IPS DF 4.7 (cell line): ENCODE data around the gene KANSL1L.
"Not testable (repeated sequence)": the region's sequence is repeated elsewhere in the genome, so short reads cannot be mapped to it uniquely, and the experiment has no call there.

Source experiments
- DNase-seq: peaks from one replicate; pipeline ENCODE4 v3.0.0-alpha.2; 2013; ENCODE audit warnings: low spot score; ENCODE audit errors: extremely low read depth

KANSL1L gene

DNA sequence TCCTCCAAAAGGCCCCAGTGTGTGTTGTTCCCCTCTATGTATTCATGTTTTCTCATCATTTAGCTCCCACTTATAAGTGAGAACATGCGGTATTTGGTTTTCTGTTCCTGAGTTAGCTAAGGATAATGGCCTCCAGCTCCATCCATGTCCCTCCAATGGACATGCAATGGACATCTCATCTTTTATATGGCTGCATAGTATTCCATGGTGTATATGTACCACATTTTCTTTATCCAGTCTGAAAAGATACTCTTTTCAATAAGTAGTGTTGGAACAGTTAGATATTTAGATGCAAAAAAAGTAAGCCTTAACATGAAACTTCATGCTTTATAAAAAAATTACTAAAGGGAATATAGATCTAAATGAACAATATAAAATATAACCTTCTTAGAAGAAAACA is 5.9 kb upstream of the KANSL1L start:
- not testable (repeated sequence) for DNase-seq

DNA sequence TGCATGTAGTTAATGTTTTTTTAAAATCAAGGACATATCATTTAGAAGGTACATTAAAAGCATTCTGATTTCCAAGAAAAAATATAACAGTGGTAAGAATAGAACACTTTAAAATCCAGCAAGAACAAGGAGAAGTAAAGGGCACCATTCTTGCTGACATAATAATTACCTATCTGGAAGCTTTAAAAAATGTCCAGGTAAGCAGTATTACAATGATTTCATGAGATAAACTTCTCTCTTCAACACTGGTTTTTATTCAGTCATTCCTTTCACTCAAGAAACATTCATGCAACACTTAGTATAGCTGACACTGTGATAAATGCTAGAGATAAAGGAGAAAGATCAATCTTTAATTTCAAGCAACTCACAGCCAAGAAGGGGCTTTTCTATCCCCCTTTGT is 2.9 kb upstream of the KANSL1L start:
- DNase-seq = no peak

DNA sequence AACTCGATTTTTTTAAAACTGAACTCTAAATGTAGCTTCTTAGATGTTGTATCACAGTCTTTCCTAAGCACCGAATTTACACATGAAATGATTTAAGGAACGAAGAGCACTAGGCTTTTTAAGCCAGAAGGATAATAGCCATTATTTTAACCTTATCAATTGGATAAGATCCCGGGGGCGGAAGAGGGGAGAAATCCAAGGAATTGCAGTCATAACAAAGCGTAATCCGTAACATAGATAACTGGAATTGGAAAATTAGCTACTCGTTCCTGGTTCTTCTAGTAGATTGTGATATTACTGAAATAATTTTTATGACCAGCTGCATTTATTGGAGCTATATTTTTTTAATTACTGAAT is 988 bp upstream of the KANSL1L start:
- no peak for DNase-seq

DNA sequence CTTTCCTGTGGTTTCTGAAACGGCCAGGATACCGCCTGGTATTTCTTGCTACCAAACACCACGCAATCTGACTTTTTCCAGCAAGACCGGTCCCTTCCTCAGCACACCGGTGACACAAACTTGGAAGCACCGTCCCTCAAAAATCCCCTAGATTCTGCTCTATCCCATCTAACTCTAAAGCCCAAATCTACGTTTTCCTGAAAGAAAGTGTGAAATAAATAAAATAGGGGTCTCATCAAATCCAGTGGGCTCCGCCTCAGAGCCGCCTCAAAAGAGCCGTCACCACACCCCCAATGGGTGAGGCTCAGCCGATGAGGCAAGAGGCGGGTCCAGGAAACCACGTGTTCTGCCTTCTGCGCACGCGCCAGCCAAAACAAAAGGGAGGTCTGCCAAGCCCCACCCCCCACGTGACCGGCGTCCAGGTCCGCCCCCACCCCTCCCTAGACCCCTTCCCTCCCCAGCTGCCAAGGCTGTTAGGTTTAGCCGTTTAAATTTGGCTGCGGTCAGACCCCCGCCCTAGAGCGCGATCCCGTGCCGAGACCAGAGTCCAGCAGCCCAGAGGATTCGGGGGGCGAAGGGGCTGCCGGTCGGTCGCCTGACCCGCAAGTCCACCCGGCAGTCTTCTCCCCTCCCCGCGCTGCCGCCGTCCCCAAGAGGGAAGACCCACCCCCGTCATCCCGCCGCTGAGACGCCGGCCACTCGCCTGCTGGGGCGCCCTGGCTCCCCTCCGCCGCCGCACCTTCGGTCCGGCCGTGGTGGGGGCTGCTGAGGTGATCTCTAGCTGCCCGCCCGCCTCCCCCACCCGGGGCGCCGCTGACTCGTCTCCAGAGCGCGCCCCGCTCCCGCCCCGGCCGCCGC is 534 bp downstream of the KANSL1L start:
- DNase-seq = peak; percentile 64

DNA sequence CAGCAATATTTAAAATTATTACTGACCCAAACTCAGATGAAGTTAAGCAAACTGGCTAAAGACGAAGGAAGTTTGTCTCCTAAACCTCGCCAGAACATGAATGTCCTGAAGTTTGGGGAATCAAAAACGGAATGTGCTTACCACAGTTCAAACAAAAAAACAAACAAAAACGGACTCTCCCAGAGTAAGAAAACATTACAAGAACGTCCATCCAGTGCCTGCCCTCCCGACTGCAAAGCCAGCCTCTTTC is 1.1 kb downstream of the KANSL1L start:
- DNase-seq = no peak

DNA sequence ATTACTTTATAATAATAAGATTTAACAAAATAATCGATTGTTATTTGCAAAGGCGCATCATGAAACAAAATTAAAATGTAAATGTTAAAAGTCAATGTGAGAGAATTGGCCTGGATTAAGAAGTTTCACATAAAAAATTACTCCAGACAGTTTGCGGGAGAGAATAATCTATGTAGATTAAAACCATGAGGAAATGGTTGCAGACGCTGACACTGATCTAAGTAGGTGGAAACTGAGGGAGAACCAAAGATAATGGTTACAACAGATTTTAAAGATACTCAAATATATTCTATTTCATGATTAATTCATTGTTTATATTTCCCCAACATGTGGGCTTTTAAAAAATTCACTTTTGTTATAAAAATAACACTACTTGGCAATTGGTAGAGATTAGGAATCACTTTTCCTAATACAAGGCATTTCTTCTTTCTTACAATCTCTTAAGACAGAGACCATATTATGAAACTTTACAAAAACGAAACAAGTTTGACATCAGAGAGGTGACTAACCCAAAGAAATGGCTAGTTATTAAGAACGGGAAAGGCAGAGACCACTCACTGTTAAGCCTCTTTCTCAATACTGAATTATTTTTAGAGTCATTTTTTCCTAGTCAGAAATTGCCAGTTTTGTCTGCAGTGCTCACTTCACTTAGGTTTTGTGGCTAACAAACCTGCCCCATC is 1.6 kb downstream of the KANSL1L start:
- no peak for DNase-seq

DNA sequence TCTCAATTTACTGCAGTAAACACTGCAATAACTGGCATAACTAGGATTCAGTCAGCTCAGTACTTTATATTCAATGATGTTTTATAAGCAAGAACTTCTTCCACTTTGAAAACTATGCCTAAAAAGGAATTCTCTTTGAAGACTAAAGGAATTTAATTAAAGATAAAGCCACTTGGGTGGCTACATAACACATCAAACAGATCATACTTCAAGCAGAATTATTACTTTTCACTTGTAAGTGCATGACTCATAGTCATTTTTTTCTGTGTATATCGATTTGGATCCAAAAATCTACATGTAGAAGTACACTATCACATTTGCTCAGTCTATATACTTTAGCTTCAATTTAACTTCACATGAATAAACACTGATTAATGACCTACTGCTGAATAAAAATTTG is 4.0 kb downstream of the KANSL1L start:
- no peak for DNase-seq

DNA sequence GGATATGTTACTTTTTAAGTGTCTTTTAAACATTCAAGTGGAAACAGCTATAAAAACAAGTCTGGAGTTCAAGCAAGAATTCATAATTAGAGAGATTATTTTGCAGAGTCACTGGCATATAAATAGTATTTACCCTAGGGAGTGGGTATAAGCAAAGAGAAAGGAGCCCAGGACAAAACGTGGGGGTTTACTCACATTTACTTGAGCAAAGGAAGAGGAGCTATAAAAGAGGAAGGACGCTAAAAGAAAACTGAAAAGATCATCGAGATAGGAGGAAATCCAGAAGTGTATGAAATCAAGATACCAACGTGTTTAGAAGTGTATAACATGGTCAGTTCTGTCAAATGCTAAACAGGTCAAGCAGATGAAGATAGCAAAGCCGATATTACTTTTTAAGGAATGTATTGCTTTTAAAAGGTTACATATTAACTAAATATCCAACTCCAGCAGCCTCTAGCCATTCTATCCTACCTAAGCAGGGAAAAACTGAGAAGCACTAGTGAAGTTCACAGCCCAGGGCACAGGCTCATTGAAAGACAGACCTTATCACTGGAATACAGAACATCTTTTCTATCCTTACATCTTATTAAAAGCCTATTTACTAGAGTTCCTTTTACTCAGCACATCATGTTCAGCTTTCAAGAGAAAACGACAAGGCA is 8.6 kb downstream of the KANSL1L start:
- no peak for DNase-seq

DNA sequence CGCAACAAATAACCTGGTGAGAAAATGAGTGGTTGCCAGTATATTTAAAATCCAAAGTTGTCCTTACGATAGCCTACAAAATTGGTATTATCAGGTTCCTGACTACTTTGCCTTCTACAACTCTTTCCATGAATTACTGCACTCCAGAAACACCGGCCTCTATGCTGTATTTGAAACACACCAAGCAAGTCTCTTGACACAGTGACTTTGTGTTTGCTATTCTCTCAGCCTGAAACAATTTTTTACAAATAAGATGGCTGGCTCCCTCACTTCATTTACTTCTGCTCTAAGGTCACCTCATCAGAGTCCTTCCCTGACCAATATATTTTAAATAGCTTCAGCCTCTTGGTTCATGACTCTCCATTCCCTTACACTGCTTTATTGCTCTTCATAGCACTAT is 12.2 kb downstream of the KANSL1L start:
- DNase-seq = no peak

DNA sequence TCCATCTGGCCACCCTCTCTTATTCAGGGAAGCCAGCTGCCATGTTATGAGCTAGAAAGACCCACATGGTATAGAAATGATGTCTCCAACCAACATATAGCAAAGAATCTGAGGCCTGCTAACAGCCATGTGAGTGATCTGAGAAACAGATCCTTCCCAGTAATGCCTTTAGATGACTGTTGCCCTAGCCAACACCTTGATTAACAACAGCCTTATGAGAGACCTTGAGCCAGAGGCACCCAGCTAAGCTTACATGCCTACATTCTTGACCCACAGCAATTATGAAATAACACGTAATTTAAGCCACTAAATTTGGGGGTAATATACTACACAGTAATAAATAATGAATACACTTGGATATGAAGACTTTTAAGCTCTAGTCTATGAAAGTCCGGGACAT is 13.0 kb downstream of the KANSL1L start:
- no peak for DNase-seq

DNA sequence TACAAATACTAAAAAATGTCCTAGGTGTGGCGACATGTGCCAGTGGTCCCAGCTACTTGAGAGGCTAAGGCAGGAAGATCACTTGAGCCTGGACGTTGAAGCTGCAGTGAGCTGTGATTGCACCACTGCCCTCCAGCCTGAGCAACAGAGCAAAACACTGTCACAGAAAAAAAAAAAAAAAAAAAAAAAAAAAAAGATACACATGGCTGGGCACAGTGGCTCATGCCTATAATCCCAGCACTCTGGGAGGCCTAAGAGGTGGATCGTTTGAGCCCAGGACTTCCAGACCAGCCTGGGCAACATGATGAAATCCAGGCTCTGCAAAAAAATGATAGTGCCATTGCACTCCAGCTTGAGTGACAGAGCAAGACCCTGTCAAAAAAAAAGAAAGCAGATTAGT is 13.7 kb downstream of the KANSL1L start:
- no peak for DNase-seq

DNA sequence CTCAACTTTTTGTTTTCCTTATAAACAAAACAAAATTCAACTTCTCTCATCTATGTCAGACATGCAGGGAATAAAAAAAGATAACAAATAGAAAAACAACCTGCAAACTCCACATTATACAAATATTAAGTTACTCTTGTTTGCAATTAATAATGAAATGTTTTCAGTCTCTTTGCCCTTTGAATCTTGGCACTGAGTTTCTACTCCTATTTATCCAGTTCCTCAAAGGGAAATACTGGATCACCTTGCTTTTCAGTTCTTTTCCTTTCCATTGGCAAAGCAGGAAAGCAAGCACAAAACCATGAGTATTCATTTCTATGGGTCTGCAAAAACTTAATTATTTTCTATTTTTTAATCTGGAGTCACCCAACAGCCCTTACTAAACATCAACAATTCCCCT is 23.6 kb downstream of the KANSL1L start:
- DNase-seq = no peak

DNA sequence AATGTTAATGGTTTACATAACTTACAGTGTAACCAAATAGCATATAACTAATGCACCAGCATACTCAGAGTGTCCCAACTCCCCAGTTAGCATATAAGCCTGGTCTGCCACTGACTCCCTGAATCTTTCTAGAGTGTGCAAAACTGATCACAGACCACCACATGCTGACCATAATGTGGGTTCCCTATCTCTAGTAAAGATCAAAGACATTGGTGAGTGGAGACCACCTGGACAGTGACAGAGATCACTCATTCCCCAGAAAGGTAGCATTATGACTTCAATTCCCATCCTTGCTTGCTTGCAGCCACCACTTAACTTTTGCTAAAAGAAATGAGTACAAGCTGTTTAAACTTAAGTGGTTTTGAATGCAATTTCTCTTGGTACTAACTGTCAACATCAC is 39.0 kb downstream of the KANSL1L start:
- no peak for DNase-seq

DNA sequence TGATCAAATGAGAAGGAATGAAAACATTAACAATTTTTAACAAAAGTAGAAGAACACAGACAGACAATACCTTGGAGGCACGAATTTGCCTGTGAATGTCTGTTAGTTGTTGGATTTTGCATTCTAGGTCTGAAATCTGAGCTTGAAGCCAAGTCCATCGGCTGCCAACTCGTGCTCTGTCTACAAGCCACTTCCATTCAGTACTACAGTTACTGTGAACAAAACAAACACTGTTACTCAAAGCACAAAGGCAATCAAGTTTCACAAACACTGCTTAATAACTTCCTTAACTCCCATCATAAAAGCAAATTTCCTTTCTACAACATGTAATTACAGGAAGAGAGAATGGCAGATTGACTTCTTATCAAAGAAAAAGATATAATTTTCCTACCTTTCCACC is 42.2 kb downstream of the KANSL1L start:
- no peak for DNase-seq

DNA sequence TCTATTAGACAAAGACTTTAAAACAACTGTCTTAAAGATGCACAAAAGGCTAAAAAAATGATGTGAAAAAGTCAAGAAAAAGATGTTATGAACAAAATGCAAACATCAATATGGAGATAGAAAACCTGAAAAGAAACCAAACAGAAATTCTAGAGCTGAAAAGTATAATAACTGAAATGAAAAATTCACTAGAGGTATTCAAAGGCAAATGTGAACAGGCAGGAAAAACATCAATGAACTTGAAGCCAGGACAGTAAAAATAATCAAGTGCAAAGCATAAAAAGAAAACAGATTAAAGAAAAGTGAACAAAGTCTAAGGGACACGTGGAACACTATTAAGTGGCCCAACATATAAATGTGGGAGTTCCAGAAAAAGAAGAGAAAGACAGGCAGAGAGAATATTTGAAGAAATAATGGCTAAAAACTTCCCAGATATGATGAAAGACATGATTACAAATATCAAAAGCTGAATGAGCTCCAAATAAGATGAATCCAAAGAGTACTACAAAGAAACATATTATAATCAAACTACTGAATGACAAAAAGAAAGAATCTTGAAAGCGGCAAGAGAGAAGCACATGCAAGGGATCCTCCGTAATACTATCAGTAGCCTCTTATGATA is 57.5 kb downstream of the KANSL1L start:
- no peak for DNase-seq

DNA sequence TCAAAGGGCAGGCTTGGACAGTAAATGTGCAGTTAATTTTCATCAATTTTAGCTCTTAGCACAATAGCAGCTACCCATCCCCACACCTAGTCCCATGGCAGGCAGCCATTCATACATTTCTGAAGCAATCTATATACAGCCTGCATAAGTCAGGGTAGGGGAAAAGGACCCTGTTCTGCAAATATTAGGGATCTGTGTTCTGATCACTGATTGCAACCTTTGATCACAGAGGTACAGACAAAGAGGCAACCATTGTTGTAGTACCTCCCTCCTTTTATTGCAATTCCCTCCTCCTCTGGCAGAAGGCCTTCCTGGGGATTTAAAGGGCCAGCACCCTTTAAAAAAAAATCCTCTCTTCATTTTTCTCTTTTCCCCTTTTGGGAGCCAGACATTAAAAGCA is 58.3 kb downstream of the KANSL1L start:
- DNase-seq = no peak

DNA sequence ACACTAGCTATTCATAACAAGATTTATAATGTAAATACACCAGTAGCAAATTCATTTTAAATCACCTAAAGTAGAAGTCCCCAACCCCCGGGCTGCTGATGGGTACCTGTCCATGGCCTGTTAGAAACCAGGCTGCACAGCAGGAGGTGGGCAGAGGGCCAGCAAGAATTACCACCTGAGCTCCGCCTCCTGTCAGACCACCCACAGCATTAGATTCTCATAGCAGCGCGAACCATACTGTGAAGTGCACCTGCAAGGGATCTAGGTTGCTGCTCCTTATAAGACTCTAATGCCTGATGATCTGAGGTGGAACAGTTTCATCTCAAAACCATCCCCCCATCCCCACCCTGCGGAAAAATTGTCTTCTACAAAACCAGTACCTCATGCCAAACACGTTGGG is 71.3 kb downstream of the KANSL1L start:
- no peak for DNase-seq

DNA sequence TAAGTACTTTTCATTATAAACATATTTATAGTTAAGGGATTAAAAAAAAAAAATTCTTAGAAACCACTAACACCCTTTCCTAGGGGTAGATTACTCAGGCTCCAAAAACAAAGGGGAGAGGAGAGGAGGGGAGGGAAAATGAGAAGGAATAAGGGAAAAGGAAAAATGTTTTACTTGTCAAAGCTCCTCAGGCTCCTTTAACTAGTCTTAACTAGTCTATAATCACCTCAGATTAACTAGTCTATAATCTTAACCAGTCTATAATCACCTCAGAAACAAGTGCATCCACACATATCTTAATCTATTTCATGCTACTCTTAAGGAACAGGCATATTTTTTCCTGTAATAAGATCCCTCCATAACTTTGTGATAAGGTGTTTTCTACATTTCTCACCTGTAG is 76.4 kb downstream of the KANSL1L start:
- DNase-seq = no peak

DNA sequence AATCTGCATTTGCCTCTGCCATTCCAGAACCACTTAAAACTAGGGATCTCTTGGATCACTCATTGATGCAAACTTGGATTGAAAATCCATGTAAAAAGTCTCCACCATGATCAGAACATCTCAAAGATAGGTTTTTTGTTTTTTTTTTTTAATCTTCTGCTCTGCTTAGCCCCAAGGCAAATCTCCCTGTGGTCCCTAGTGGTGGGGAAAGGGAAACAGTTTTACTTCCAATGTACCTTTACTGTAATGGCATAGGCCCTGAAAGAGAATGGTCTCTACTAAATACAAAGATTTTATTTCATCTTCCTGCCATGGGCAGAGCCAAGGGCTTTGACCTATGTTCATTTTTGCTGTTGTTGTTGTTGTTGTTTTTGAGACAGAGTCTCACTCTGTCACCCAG is 78.4 kb downstream of the KANSL1L start:
- DNase-seq = no peak

DNA sequence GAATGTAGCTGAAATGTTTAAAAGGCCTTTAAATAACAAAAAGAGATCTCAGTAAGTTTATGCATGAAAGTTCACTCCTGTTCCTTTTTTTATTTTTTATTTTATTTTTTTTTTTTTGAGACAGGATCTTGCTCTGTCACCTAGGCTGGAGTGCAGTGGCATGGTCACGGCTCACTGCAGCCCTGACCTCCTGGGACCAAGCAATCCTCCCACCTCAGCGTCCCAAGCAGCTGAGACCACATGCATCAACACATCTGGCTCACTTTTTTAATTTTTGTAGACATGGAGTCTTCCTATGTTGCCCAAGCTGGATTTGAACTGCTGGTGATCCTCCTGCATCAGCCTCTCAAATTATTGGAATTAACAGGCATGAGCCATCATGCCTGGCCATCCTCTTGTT is 84.3 kb downstream of the KANSL1L start:
- DNase-seq = no peak

DNA sequence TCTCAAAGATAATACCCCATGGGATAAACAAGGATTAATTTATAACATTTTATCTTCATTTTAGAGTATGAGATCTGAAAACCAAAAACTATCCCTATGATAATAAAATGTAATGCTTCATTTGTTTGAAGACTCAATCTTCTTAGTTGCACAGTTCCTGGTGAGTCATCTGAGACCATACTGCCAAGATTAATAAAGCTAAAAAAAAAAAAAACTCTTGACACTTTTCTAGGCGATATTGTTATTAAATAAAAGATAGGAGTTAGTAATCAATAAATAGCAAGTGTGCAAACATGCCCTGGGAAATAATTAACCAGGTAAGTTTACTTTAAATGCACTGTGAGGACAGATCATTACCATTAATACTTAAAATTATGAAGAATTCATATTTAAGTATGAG is 84.9 kb downstream of the KANSL1L start:
- DNase-seq = no peak

DNA sequence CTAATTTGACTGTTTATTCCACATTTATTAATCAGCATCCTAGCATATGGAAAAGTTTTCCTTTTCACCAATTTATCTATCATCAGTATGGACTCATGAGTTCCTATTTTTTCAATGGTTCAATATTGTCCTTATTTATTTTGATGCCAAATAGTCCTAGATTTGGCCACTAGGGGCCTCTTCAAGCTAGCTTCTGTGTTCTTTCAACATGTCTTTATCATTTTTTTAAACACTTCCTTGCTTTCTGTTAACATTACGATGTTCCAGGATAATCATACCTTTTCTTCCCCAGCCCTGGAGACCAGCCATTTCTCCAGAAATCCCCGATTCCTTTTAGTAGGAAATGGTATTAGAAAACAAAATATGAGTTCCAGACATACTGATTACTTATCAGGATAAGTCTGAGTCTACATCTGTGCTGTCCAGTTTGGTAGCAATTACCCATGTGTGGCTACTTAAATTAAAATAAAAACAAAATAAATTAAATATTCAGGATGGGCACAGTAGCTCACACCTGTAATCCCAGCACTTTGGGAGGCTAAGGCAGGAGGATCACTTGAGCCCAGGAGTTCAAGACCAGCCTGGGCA is 98.2 kb downstream of the KANSL1L start:
- no peak for DNase-seq
